GM12873 (cell line): ENCODE measurements around the gene EPB41L4A.

Source experiments
- CTCF ChIP-seq: IDR thresholded peaks from 2 replicates; pipeline ENCODE4 v1.5.1; 2012; ENCODE audit warnings: low read depth, mild to moderate bottlenecking, moderate library complexity, low read length, control low read depth; ENCODE audit not compliant: insufficient read depth; ENCODE audit errors: missing control alignments

The EPB41L4A gene

GRCh38 chr5:112388739-112389138, 30.3 kb downstream of the EPB41L4A start:
- no peak for TF ChIP-seq CTCF

- TF ChIP-seq CTCF = no peak
These were observed 31.0 kb downstream of the EPB41L4A start for GRCh38 chr5:112388074-112388473.

GRCh38 chr5:112386766-112387165, 32.3 kb downstream of the EPB41L4A start:
- no peak for TF ChIP-seq CTCF

GRCh38 chr5:112385969-112386368, 33.1 kb downstream of the EPB41L4A start:
- TF ChIP-seq CTCF = no peak

GRCh38 chr5:112385566-112385965, 33.5 kb downstream of the EPB41L4A start:
- no peak for TF ChIP-seq CTCF

- no peak for TF ChIP-seq CTCF
These were observed 34.6 kb downstream of the EPB41L4A start for GRCh38 chr5:112384523-112384922.

- TF ChIP-seq CTCF = no peak
These were observed 36.2 kb downstream of the EPB41L4A start for GRCh38 chr5:112382886-112383285.

GRCh38 chr5:112381521-112381920, 37.6 kb downstream of the EPB41L4A start:
- TF ChIP-seq CTCF = no peak
